Adrenal gland (tissue), 5 donors: ENCODE data around the gene LRRC14B.

ENCODE experiments used
- CTCF ChIP-seq, 6 experiments: fragments of 450-650 bp in 4 of 6; fragments of 200-600 bp in 2 of 6; sonication (generic) in 1 of 6; IDR thresholded peaks; 1 replicate in 5 of 6; 2 replicates in 1 of 6; pipeline versions ENCODE4 v1.5.1 to v1.8.0; 2016 to 2021; ENCODE audit warnings: antibody characterized with exemption in 6 of 6, mild to moderate bottlenecking in 2 of 6, moderate library complexity in 1 of 6
- POLR2A ChIP-seq, 2 donors: fragments of 450-650 bp; IDR thresholded peaks; one replicate each; pipeline ENCODE4 v1.6.1; 2017; ENCODE audit warnings: antibody characterized with exemption in 2 of 2, mild to moderate bottlenecking in 2 of 2, moderate library complexity in 1 of 2
- donor health status: DM: no; HTN: no; CAD: no.

GRCh38 chr5:169728-170094, 21.6 kb upstream of the LRRC14B start:
- no peak for TF ChIP-seq CTCF (IDR thresholded peaks at IDR 0.05)
- TF ChIP-seq POLR2A (IDR thresholded peaks at IDR 0.05): no peak
